ENCODE results near the gene AGTPBP1.

- no peak for TF ChIP-seq CTCF (IDR thresholded peaks at IDR 0.05)
- TF ChIP-seq POLR2A (IDR thresholded peaks at IDR 0.05), result no peak
Measured at GRCh38 chr9:85514256-85514655, 227.5 kb downstream of the AGTPBP1 start.
